K562 (cell line): ENCODE data around the gene RBSN. TPM values are rescaled to one million over a fixed set of nuclear protein-coding genes. Genes with fewer than 3 reads are reported as not detected.
A peak's percentile ranks its signal among the peaks of the same experiment; 100 is the strongest.

Source experiments
- ATAC-seq: fragments of 200-7000 bp; cut with Tn5 transposase; 3 replicates; pipeline ENCODE4 v1.9.1; 2020; ENCODE audit warnings: moderate library complexity
- BruUV-seq: library from RNA; stranded (reverse); fragments of 400-500 nt; replicated peaks from 2 replicates; lab custom pipeline; 2021; lab: Mats Ljungman, UMichigan
- CTCF ChIA-PET: fragments of 300-600 bp; formaldehyde crosslinking; extraction: SDS; loops from one replicate; lab custom pipeline; 2021; ENCODE audit warnings: low intra/inter-chr PET ratio; lab: Yijun Ruan, JAX
- POLR2A ChIA-PET: fragments of 300-600, 350-650 bp; sonication (Branson Sonifier 250); formaldehyde crosslinking; extraction: SDS; loops from one replicate; lab custom pipeline; 2021; ENCODE audit warnings: antibody characterized with exemption, inconsistent platforms; lab: Yijun Ruan, JAX
- DNase-seq, 4 experiments: peaks; one replicate each; pipeline versions ENCODE4 v3.0.0 to v3.0.0-alpha.2; 2011 to 2018; ENCODE audit warnings: low spot score in 3 of 4, mixed read lengths in 3 of 4; ENCODE audit errors: extremely low read depth in 1 of 4
- FAIRE-seq: peaks from 2 replicates; lab custom pipeline; 2011; peaks lifted over from hg19 to GRCh38; lab: Jason Lieb, UNC
- H2AFZ ChIP-seq: 2 replicates; pipeline ENCODE4 v1.6.0; 2011; ENCODE audit warnings: low read depth, low read length, control low read depth, inconsistent platforms
- H3K27ac ChIP-seq: fragments of 200-600 bp; 3 replicates; pipeline ENCODE4 v1.8.0; 2011; ENCODE audit warnings: low read depth, mild to moderate bottlenecking, control low read depth, inconsistent platforms, low read length, moderate library complexity, mixed read lengths; ENCODE audit errors: extremely low read depth
- H3K27me3 ChIP-seq, 2 experiments: fragments of 300-600 bp in 1 of 2; 2 replicates in 1 of 2; 3 replicates in 1 of 2; pipeline versions ENCODE4 v1.6.0 to v1.8.0; 2011; ENCODE audit warnings: inconsistent platforms in 2 of 2, low read length in 2 of 2, mild to moderate bottlenecking in 1 of 2, mixed read lengths in 1 of 2, moderate library complexity in 1 of 2; ENCODE audit not compliant: control insufficient read depth in 2 of 2, insufficient read depth in 2 of 2
- H3K36me3 ChIP-seq: fragments of 300-600 bp; 3 replicates; pipeline ENCODE4 v1.8.0; 2011; ENCODE audit warnings: mild to moderate bottlenecking, low read length, inconsistent platforms; ENCODE audit not compliant: control insufficient read depth, insufficient read depth
- H3K4me1 ChIP-seq, 2 experiments: fragments of 200-600 bp in 1 of 2; replicated peaks in 1 of 2; 2 replicates in 1 of 2; 3 replicates in 1 of 2; pipeline versions ENCODE4 v1.5.1 to v1.8.0; 2011; ENCODE audit warnings: inconsistent platforms in 2 of 2, low read length in 2 of 2, mild to moderate bottlenecking in 1 of 2, mixed read lengths in 1 of 2, moderate library complexity in 1 of 2; ENCODE audit not compliant: control insufficient read depth in 2 of 2, insufficient read depth in 2 of 2
- H3K4me2 ChIP-seq: 2 replicates; pipeline ENCODE4 v1.6.1; 2011; ENCODE audit warnings: low read length, control low read depth, inconsistent platforms, mixed read lengths; ENCODE audit not compliant: insufficient read depth
- H3K4me3 ChIP-seq: fragments of 200-600 bp; sonication (generic), shearing (Covaris generic); 2 replicates; pipeline ENCODE4 v1.5.1; 2016; ENCODE audit warnings: control low read depth, inconsistent platforms
- H3K79me2 ChIP-seq: fragments of 200-600 bp; 3 replicates; pipeline ENCODE4 v1.8.0; 2011; ENCODE audit warnings: low read length, inconsistent platforms; ENCODE audit not compliant: control insufficient read depth, insufficient read depth
- H3K9ac ChIP-seq, 2 experiments: 2 replicates each; pipeline versions ENCODE4 v1.6.0 to v1.6.1; 2011; ENCODE audit warnings: low read depth in 2 of 2, low read length in 2 of 2, control low read depth in 1 of 2, inconsistent platforms in 1 of 2, mild to moderate bottlenecking in 1 of 2, mixed read lengths in 1 of 2; ENCODE audit not compliant: insufficient read depth in 1 of 2
- H3K9me1 ChIP-seq: one replicate; pipeline ENCODE4 v1.6.0; 2011; ENCODE audit warnings: inconsistent platforms, mild to moderate bottlenecking, low read length, moderate library complexity; ENCODE audit not compliant: control insufficient read depth, insufficient read depth
- H3K9me3 ChIP-seq: replicated peaks from 2 replicates; pipeline ENCODE4 v1.5.1; 2011; ENCODE audit warnings: low read depth, low read length, inconsistent platforms; ENCODE audit not compliant: control insufficient read depth, insufficient read depth
- H4K20me1 ChIP-seq: replicated peaks from 2 replicates; pipeline ENCODE4 v1.6.1; 2011; ENCODE audit warnings: low read length, inconsistent platforms, mixed read lengths; ENCODE audit not compliant: control insufficient read depth, insufficient read depth
- CXXC5 ChIP-seq: fragments of 250-450 bp; sonication (Bioruptor Pico); IDR thresholded peaks from 2 replicates; pipeline ENCODE4 v1.8.0; 2022; ENCODE audit warnings: inconsistent platforms, mild to moderate bottlenecking, moderate library complexity
- FOXK1 ChIP-seq: sonication (generic); formaldehyde crosslinking; IDR thresholded peaks from 2 replicates; pipeline ENCODE4 v1.8.0; 2022; ENCODE audit warnings: missing genetic modification reagents, mild to moderate bottlenecking, borderline replicate concordance
- POLR2A ChIP-seq: fragments of 450-650 bp; conservative IDR thresholded peaks from 2 replicates; pipeline ENCODE4 v1.6.1; 2016
- ZNF217 ChIP-seq: sonication (generic); formaldehyde crosslinking; IDR thresholded peaks from 2 replicates; pipeline ENCODE4 v1.8.0; 2022; ENCODE audit warnings: mild to moderate bottlenecking, missing genetic modification reagents
- WGBS: fragments of 100-300 bp; shearing (Covaris generic); methylation state at CpG from one replicate; pipeline ENCODE4 v1.1.6; 2016; ENCODE audit warnings: low coverage, mixed read lengths; ENCODE audit not compliant: insufficient coverage; ENCODE audit errors: missing lambda C conversion rate; 5-methylcytosine and 5-hydroxymethylcytosine counted together
- in situ Hi-C: fragments of 300-500 bp; cut with MboI; formaldehyde crosslinking; loops from 4 replicates; pipeline ENCODE4 v1.15.0; 2018; ENCODE audit warnings: inconsistent platforms, mixed read lengths
- intact Hi-C: fragments of 100-400 bp; cut with micrococcal nuclease; formaldehyde crosslinking; loops from 2 replicates; pipeline ENCODE4 v1.14.2; 2022
- polyA plus RNA-seq, 8 experiments: library from polyadenylated mRNA; depleted of rRNA in 4 of 8; stranded (reverse) in 5 of 8; unstranded in 3 of 8; fragments of >200 nt; fragmentation: Nextera tagmentation in 2 of 8; fragmentation: Illumina TruSeq in 1 of 8; extraction: Ambion mirVana in 2 of 8; extraction: Trizol in 1 of 8; gene quantifications; 2 replicates each; pipeline versions ENCODE4 v1.2.1 to v1.2.3, GENCODE V29; 2011 to 2014; ENCODE audit warnings: inconsistent platforms in 1 of 8, missing spikeins in 1 of 8
- total RNA-seq, 7 experiments: library from RNA; depleted of rRNA in 6 of 7; stranded (reverse); fragments of >200 nt in 6 of 7; fragmentation: Illumina TruSeq in 2 of 7; extraction: Trizol in 2 of 7; gene quantifications; 2 replicates each; pipeline versions ENCODE4 v1.2.1 to v1.2.3, GENCODE V29; 2011 to 2021; ENCODE audit warnings: low replicate concordance in 1 of 7
- TF ChIP-seq, protein P1 (sequence below): sonication (generic); formaldehyde crosslinking; IDR thresholded peaks from 2 replicates; pipeline ENCODE4 v1.8.0; 2022; ENCODE audit warnings: mild to moderate bottlenecking, missing genetic modification reagents

RBSN gene
- total and polyA plus RNA-seq, 9 of the 15 experiments (the other 6 are each of a cell fraction or from before 2014, with no cell fraction given) = 2.9 to 19.6 (median 15.0) TPM

DNA sequence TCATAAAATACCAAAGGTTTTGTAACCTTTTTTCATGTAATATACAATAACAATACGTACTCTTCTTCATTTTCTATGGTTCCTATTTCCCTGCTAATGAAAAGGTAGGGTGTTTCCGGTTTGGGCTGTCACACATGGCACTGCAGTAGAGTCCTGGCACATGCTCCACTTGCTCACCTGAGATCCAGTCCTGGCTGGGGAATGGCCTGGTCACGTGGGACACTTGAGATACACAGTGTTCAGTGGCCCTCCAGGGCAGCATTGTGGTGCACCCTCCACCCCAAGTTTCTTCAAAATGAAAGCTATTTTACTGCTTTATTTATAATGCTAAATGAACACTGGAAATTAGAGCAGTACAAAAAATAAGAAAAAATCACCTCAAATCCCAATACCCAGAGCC is 57.0 kb downstream of the RBSN start:
- 0 out of 2 replicates have a peak, but pooled peaks have one; percentile 10 for TF ChIP-seq POLR2A
- no peak for TF ChIP-seq FOXK1 (CRISPR knock-in tag)
- TF ChIP-seq ZNF217 = no peak
- no peak for TF ChIP-seq CXXC5 (CRISPR knock-in tag)
- TF ChIP-seq, protein P1, sequence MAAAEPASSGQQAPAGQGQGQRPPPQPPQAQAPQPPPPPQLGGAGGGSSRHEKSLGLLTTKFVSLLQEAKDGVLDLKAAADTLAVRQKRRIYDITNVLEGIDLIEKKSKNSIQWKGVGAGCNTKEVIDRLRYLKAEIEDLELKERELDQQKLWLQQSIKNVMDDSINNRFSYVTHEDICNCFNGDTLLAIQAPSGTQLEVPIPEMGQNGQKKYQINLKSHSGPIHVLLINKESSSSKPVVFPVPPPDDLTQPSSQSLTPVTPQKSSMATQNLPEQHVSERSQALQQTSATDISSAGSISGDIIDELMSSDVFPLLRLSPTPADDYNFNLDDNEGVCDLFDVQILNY (CRISPR knock-in tag) = 0 out of 2 replicates have a peak, but pooled peaks have one; percentile 29
- Histone ChIP-seq H3K4me1 (peaks cover 3 to 17% of the 10 kb centered on the region in 2 experiments; a peak in 4 of 5 replicates), H4K20me1 (peaks cover 24% of the 10 kb centered on the region), H3K27me3 (no peaks in the 10 kb centered on the region), H3K9me3 (no peaks in the 10 kb centered on the region), H3K9me1 (no peaks in the 10 kb centered on the region), H3K36me3 (peaks cover 96% of the 10 kb centered on the region), H3K4me3 (no peak overlapping the region), H2AFZ (no peak overlapping the region), H3K79me2 (peaks cover 7% of the 10 kb centered on the region), H3K4me2 (no peak overlapping the region), H3K27ac (peak overlapping the region; percentile 22; the same call in 1 of the 3 replicates), H3K9ac (no peak overlapping the region; a peak in 1 of 4 replicates)
- ATAC-seq (no peak), DNase-seq (no peak), FAIRE-seq (no peak)
- ChIA-PET POLR2A (interaction anchor here (0.7 to 1.0 kb wide), 2 partner anchors 11 to 23 kb away, joined by 3 read pairs; partner anchors contain the start of gene MRPS25), CTCF (no interaction called here)
- BruUV-seq = no TSS peak
- in situ Hi-C loops (no loop called here), intact Hi-C loops (no loop called here)
- WGBS = 88% methylated on average over 3 of the region's 3 CpGs
